Measurements from ENCODE around the gene KRT25.
A peak's percentile ranks its signal among the peaks of the same experiment; 100 is the strongest.

The KRT25 gene

GRCh38 chr17:40755231-40755630, at the start of gene KRT25:
TSS of gene KRT25 (minus strand) at chr17:40755331. CDS start at chr17:40755271, 60 bp downstream.
- DNase-seq: no peak

- DNase-seq: peak; percentile 58 to 91 (median 80)
Measured at GRCh38 chr17:40803617-40804082, 48.5 kb upstream of the KRT25 start.

GRCh38 chr17:40801157-40801556, 46.0 kb upstream of the KRT25 start:
- DNase-seq: no peak

GRCh38 chr17:40800381-40800780, 45.2 kb upstream of the KRT25 start:
- DNase-seq: no peak

- DNase-seq: no peak
Measured at GRCh38 chr17:40799859-40800258, 44.7 kb upstream of the KRT25 start, which contains the start of gene KRT28. TSS of gene KRT28 (minus strand) at chr17:40799959. CDS start at chr17:40799893, 66 bp downstream.

- no peak for DNase-seq
Measured at GRCh38 chr17:40796846-40797245, 41.7 kb upstream of the KRT25 start.

GRCh38 chr17:40795019-40795667, 40.0 kb upstream of the KRT25 start:
- no peak for DNase-seq

- DNase-seq: peak in 1 of 3 experiments; percentile 67
Measured at GRCh38 chr17:40794466-40794865, 39.3 kb upstream of the KRT25 start.

- peak in 2 of 3 experiments; percentile 39 to 79 for DNase-seq
Measured at GRCh38 chr17:40793832-40794231, 38.7 kb upstream of the KRT25 start.

GRCh38 chr17:40791787-40792436, 36.8 kb upstream of the KRT25 start:
- no peak for DNase-seq

GRCh38 chr17:40791111-40791510, 36.0 kb upstream of the KRT25 start:
- DNase-seq: no peak

GRCh38 chr17:40782450-40782849, 27.3 kb upstream of the KRT25 start, which contains the start of gene KRT27:
TSS of gene KRT27 (minus strand) at chr17:40782550. CDS start at chr17:40782493, 57 bp downstream.
- no peak for DNase-seq

- peak; percentile 24 to 54 (median 32) for DNase-seq
Measured at GRCh38 chr17:40779181-40779909, 24.2 kb upstream of the KRT25 start.

GRCh38 chr17:40778461-40778860, 23.3 kb upstream of the KRT25 start:
- no peak for DNase-seq

- DNase-seq: no peak
Measured at GRCh38 chr17:40777971-40778370, 22.8 kb upstream of the KRT25 start.

GRCh38 chr17:40777459-40777858, 22.3 kb upstream of the KRT25 start:
- peak; percentile 21 to 66 (median 48) for DNase-seq

- DNase-seq: no peak
Measured at GRCh38 chr17:40775945-40776344, 20.8 kb upstream of the KRT25 start.

- DNase-seq: no peak
Measured at GRCh38 chr17:40772101-40772500, 17.0 kb upstream of the KRT25 start, which contains the start of gene KRT26. TSS of gene KRT26 (minus strand) at chr17:40772201. CDS start at chr17:40772113, 88 bp downstream.

- DNase-seq: no peak
Measured at GRCh38 chr17:40765657-40766056, 10.5 kb upstream of the KRT25 start.

- no peak for DNase-seq
Measured at GRCh38 chr17:40763752-40764151, 8.6 kb upstream of the KRT25 start.

GRCh38 chr17:40760105-40761016, 5.2 kb upstream of the KRT25 start:
- DNase-seq: no peak

GRCh38 chr17:40753804-40754203, 1.3 kb downstream of the KRT25 start:
- no peak for DNase-seq

All from NCI-H1417 (cell line).